ENCODE measurements around the gene TMEM185B.

TMEM185B gene

DNA sequence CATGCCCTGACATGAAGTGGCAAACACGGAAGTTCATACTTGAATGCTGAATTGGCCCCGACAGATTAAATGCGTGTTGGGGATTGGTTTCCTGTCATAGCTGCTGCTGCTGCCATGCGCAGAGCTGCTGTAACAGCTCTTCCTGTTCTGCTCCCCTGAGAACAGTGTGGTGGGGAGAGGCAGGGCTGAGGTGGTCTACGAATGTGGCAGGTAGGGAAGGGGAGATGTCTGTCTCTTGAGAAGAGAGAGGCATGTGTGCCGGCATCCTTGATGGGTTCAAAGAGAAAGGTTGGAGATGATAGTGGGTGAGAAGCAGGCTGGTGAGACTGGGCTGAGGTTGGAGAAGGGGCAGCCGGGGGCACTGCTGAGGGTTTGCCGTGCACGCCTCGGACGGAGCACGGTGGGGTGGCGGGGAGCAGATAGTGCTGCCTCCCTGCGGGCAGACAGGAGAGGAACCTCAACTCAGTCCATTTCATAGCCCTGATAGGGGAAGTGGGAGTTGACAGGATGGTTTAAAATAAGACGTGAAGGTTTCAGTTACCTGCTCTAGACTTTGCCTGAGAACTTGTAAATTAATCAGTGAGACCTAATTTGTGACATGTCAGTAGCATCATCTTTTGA lies 46.1 kb downstream of the TMEM185B start:
- TF ChIP-seq CTCF (IDR thresholded peaks at IDR 0.05; ENCODE audit: low read depth, low read length, missing control alignments), result no peak
- no peak overlapping the region for H3K4me3 ChIP-seq (replicated peaks; ENCODE audit: low read depth, low read length)

DNA sequence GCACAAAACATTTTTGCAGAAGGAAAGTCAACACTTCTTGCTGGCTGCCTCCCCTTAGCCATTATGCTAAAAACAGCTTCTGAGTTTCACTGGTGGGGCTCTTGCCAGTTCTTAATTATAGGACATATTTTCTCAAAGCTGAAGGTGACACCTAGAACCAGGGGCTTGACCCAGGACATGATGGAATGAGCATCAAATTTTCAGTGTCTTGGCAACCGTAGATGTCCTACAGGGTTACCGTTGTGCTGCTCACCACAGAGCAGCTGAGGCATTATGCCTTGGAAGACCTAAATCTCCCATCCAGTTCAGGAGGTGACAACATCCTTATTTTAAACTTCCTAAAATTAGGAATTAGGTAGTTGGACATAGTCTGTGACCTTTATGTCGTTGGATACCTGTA lies 46.7 kb downstream of the TMEM185B start:
- H3K4me3 ChIP-seq (replicated peaks; ENCODE audit: low read depth, low read length), result no peak overlapping the region
- DNase-seq (ENCODE audit: extremely low read depth, low read depth), result no peak
- TF ChIP-seq CTCF (IDR thresholded peaks at IDR 0.05; ENCODE audit: low read depth, low read length, missing control alignments), result no peak

More for the DNA sequence above, 46.1 kb downstream of the TMEM185B start:
- no peak for DNase-seq (ENCODE audit: extremely low read depth, low read depth)

- peak; percentile 17 for DNase-seq (ENCODE audit: extremely low read depth, low read depth)
- TF ChIP-seq CTCF (IDR thresholded peaks at IDR 0.05; ENCODE audit: low read depth, low read length, missing control alignments), result peak; percentile 59
- H3K4me3 ChIP-seq (replicated peaks; ENCODE audit: low read depth, low read length), result no peak overlapping the region
Measured at GRCh38 chr2:120174963-120175581, 48.1 kb downstream of the TMEM185B start.

All from HFF-Myc (cell line).